Naive thymus-derived CD4-positive, alpha-beta T cell (primary cell): Measurements from ENCODE around the gene KDM4C. TPM values are rescaled to one million over a fixed set of nuclear protein-coding genes. Genes with fewer than 3 reads are reported as not detected.
A peak's percentile ranks its signal among the peaks of the same experiment; 100 is the strongest.

Source experiments
- ATAC-seq: fragments of 150-1000 bp; cut with Tn5 transposase; 2 replicates; pipeline ENCODE4 v1.10.0; 2021; ENCODE audit warnings: mild to moderate bottlenecking, moderate library complexity
- CTCF ChIA-PET: fragments of 350-600 bp; sonication (Branson Sonifier 250); formaldehyde crosslinking; loops from one replicate; lab custom pipeline; 2021; ENCODE audit warnings: antibody characterized with exemption; lab: Charles Lee
- POLR2A ChIA-PET: fragments of 350-600 bp; sonication (Branson Sonifier 250); formaldehyde crosslinking; loops from one replicate; lab custom pipeline; 2021; ENCODE audit warnings: antibody characterized with exemption, inconsistent platforms; lab: Charles Lee
- DNase-seq, 9 donors: peaks; one replicate each; pipeline versions ENCODE4 v3.0.0 to v3.0.0-alpha.2; 2020 to 2022; ENCODE audit warnings: mixed read lengths in 1 of 9
- H3K27ac ChIP-seq: one replicate; pipeline ENCODE4 v1.7.0; 2013; ENCODE audit warnings: mild to moderate bottlenecking, low read depth, low read length, moderate library complexity
- H3K27me3 ChIP-seq, 2 donors: one replicate each; pipeline ENCODE4 v1.7.0; 2013; ENCODE audit warnings: low read length in 2 of 2, mild to moderate bottlenecking in 2 of 2, moderate library complexity in 2 of 2; ENCODE audit not compliant: control insufficient read depth in 2 of 2, insufficient read depth in 2 of 2
- H3K36me3 ChIP-seq, 3 experiments: 1 replicate in 2 of 3; 2 replicates in 1 of 3; pipeline ENCODE4 v1.7.0; 2013; ENCODE audit warnings: low read length in 3 of 3, mild to moderate bottlenecking in 3 of 3, moderate library complexity in 1 of 3; ENCODE audit not compliant: insufficient read depth in 3 of 3, control insufficient read depth in 2 of 3
- H3K4me1 ChIP-seq, 2 donors: one replicate each; pipeline ENCODE4 v1.7.0; 2013; ENCODE audit warnings: low read length in 2 of 2, mild to moderate bottlenecking in 2 of 2, moderate library complexity in 1 of 2; ENCODE audit not compliant: control insufficient read depth in 2 of 2, insufficient read depth in 2 of 2
- H3K4me3 ChIP-seq: 2 replicates; pipeline ENCODE4 v1.7.0; 2013; ENCODE audit warnings: mild to moderate bottlenecking, low read length
- H3K9me3 ChIP-seq, 3 experiments: 1 replicate in 2 of 3; 2 replicates in 1 of 3; pipeline ENCODE4 v1.7.0; 2013; ENCODE audit warnings: low read length in 3 of 3; ENCODE audit not compliant: control insufficient read depth in 2 of 3
- H3K27ac Mint-ChIP-seq, 9 donors: one replicate each; pipeline ENCODE4 v1.8.0; 2020 to 2022; ENCODE audit warnings: mixed read lengths in 9 of 9, mild to moderate bottlenecking in 8 of 9, moderate library complexity in 5 of 9, inconsistent platforms in 2 of 9
- H3K27me3 Mint-ChIP-seq, 5 donors: one replicate each; pipeline ENCODE4 v1.8.0; 2021 to 2022; ENCODE audit warnings: mixed read lengths in 5 of 5, mild to moderate bottlenecking in 1 of 5
- H3K36me3 Mint-ChIP-seq, 5 donors: one replicate each; pipeline ENCODE4 v1.8.0; 2020 to 2022; ENCODE audit warnings: mixed read lengths in 5 of 5, mild to moderate bottlenecking in 3 of 5, inconsistent platforms in 1 of 5
- H3K4me1 Mint-ChIP-seq, 7 donors: one replicate each; pipeline ENCODE4 v1.8.0; 2020 to 2022; ENCODE audit warnings: mixed read lengths in 7 of 7, mild to moderate bottlenecking in 3 of 7, inconsistent platforms in 1 of 7
- H3K4me3 Mint-ChIP-seq, 10 donors: one replicate each; pipeline ENCODE4 v1.8.0; 2020 to 2022; ENCODE audit warnings: mild to moderate bottlenecking in 10 of 10, mixed read lengths in 10 of 10, moderate library complexity in 6 of 10, inconsistent platforms in 2 of 10
- H3K9me3 Mint-ChIP-seq, 11 donors: one replicate each; pipeline ENCODE4 v1.8.0; 2020 to 2022; ENCODE audit warnings: mixed read lengths in 11 of 11, mild to moderate bottlenecking in 4 of 11, inconsistent platforms in 1 of 11, moderate library complexity in 1 of 11
- intact Hi-C, 2 donors: fragments of 100-400 bp; cut with micrococcal nuclease; formaldehyde crosslinking; loops; one replicate each; pipeline ENCODE4 v1.15.1; 2023
- polyA plus RNA-seq, 2 donors: library from polyadenylated mRNA; unstranded; fragments of 300-500 nt; fragmentation: Illumina TruSeq; gene quantifications; one replicate each; pipeline ENCODE4 v1.2.3, GENCODE V29; 2021
- total RNA-seq, 6 experiments: library from RNA in 5 of 6; stranded (reverse) in 5 of 6; gene quantifications; 1 replicate in 5 of 6; 2 replicates in 1 of 6; pipeline ENCODE4 v1.2.3 and lab custom pipeline; 2021 to 2026

KDM4C gene
- total and polyA plus RNA-seq, 7 experiments from 2014 or later, result 38.5 to 100 (median 91.3) TPM

DNA sequence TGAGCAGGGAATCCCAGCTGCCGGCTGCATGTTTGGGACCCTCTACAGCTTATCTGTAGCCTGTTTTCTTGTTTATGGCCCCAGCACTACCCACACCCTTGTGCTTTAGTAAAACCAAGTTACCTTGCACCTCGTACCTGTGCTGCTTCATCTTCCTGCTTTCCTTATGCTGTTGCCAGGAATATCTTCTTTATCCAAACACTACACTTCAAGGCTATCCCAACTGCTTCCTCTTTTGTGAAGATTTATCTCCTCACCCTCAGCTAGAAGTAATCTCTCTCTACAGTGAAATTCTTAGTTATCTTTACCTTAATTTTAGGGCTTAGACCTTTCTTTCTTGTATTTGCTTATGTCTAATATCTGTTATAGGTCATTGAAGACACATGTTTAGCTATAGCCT, 171.1 kb downstream of the KDM4C start:
- CTCF ChIA-PET, result interaction anchor here (1.1 kb wide), 1 partner anchor 11 kb away, joined by 3 read pairs; no protein-coding TSS in a partner anchor
- intact Hi-C loops, result no loop called here
- no peak for DNase-seq

GRCh38 chr9:6929441-6930215, 171.9 kb downstream of the KDM4C start:
- ChIA-PET CTCF (no interaction called here), POLR2A (no interaction called here)
- Histone ChIP-seq H3K4me3 (no peak overlapping the region), H3K27ac (no peak overlapping the region), H3K27me3 (no peaks in the 10 kb centered on the region), H3K9me3 (no peaks in the 10 kb centered on the region), H3K36me3 (no peaks in the 10 kb centered on the region), H3K4me1 (no peaks in the 10 kb centered on the region)
- no peak for DNase-seq
- no peak for ATAC-seq
- peak overlapping the region in 1 of 9 donors; percentile 17 for H3K27ac Mint-ChIP-seq
- peaks cover 6 to 53% (median 35%) of the 10 kb centered on the region in 7 donors for H3K4me1 Mint-ChIP-seq
- peaks cover 0 to 3% (median 0%) of the 10 kb centered on the region in 11 donors for H3K9me3 Mint-ChIP-seq
- H3K36me3 Mint-ChIP-seq, result peaks cover 6 to 48% (median 23%) of the 10 kb centered on the region in 5 donors
- intact Hi-C loops, result no loop called here
- H3K4me3 Mint-ChIP-seq, result no peak overlapping the region
- no peaks in the 10 kb centered on the region for H3K27me3 Mint-ChIP-seq

More for the DNA sequence above, 171.1 kb downstream of the KDM4C start:
- Mint-ChIP-seq H3K4me1 (peaks cover 6 to 57% (median 35%) of the 10 kb centered on the region in 7 donors), H3K4me3 (no peak overlapping the region), H3K27ac (peak overlapping the region in 2 of 9 donors; percentile 17 to 27), H3K27me3 (no peaks in the 10 kb centered on the region), H3K36me3 (peaks cover 6 to 48% (median 28%) of the 10 kb centered on the region in 5 donors), H3K9me3 (peaks cover 0 to 3% (median 0%) of the 10 kb centered on the region in 11 donors)
- Histone ChIP-seq H3K36me3 (no peaks in the 10 kb centered on the region), H3K27me3 (no peaks in the 10 kb centered on the region), H3K4me1 (no peaks in the 10 kb centered on the region), H3K27ac (no peak overlapping the region), H3K4me3 (no peak overlapping the region), H3K9me3 (no peaks in the 10 kb centered on the region)
- ATAC-seq, result no peak
- POLR2A ChIA-PET, result no interaction called here

DNA sequence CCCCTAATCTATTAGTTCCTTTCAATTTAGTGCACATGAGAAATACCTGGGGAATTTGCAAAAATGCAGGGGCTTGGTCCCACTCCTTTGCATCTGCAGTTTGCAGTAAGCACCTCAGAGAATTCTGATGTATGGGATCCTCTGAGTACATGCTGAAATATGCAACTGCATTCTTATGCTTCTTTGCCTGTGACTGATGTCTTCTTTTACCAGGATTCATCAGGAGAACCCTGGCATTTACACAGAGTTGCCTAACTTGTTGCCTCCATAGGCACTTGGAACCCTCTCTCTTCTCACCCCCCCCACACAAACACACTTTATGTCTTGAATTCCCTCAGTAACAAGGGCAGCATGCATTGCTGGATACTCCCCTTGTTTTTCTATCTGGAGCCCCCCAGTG, 173.1 kb downstream of the KDM4C start:
- Mint-ChIP-seq H3K4me1 (peaks cover 6 to 47% (median 29%) of the 10 kb centered on the region in 7 donors), H3K27me3 (no peaks in the 10 kb centered on the region), H3K27ac (no peak overlapping the region), H3K9me3 (peaks cover 0 to 3% (median 0%) of the 10 kb centered on the region in 11 donors), H3K4me3 (no peak overlapping the region), H3K36me3 (peaks cover 6 to 49% (median 26%) of the 10 kb centered on the region in 5 donors)
- Histone ChIP-seq H3K36me3 (no peaks in the 10 kb centered on the region), H3K4me3 (no peak overlapping the region), H3K27me3 (no peaks in the 10 kb centered on the region), H3K9me3 (no peaks in the 10 kb centered on the region), H3K4me1 (no peaks in the 10 kb centered on the region), H3K27ac (no peak overlapping the region)
- intact Hi-C loops, result no loop called here
- POLR2A ChIA-PET, result no interaction called here
- CTCF ChIA-PET, result no interaction called here
- ATAC-seq (no peak), DNase-seq (no peak)

DNA sequence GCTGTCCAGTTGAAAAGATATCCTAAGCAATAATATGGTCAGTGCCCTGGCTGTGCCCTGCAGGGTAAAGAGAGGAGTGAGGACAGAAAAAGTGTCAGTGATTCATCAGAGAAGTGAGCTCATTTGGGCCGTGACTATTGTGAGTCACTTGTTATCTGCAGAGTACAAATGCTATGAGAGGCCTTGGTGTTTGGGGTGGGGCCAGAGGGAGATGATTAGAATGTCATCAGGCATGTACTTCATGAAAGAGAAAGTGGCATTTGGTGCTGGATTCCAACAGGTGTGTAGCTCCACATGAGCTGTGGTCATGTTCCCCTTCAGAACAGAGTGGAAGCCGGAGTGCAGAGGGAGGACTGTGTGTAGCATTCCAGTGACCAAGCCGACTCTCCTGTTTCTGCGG, 174.1 kb downstream of the KDM4C start:
- Histone ChIP-seq H3K9me3 (no peaks in the 10 kb centered on the region), H3K27me3 (no peaks in the 10 kb centered on the region), H3K27ac (no peak overlapping the region), H3K36me3 (no peaks in the 10 kb centered on the region), H3K4me1 (no peaks in the 10 kb centered on the region), H3K4me3 (no peak overlapping the region)
- no peak for ATAC-seq
- Mint-ChIP-seq H3K36me3 (peaks cover 6 to 47% (median 23%) of the 10 kb centered on the region in 5 donors), H3K27ac (peak overlapping the region in 2 of 9 donors; percentile 29 to 74), H3K4me1 (peaks cover 6 to 45% (median 25%) of the 10 kb centered on the region in 7 donors), H3K4me3 (no peak overlapping the region), H3K27me3 (no peaks in the 10 kb centered on the region), H3K9me3 (peaks cover 0 to 3% (median 0%) of the 10 kb centered on the region in 11 donors)
- no peak for DNase-seq
- POLR2A ChIA-PET, result no interaction called here
- CTCF ChIA-PET, result no interaction called here
- intact Hi-C loops, result no loop called here

- DNase-seq (no peak), ATAC-seq (no peak)
- Histone ChIP-seq H3K4me3 (no peak overlapping the region), H3K4me1 (no peaks in the 10 kb centered on the region), H3K36me3 (no peaks in the 10 kb centered on the region), H3K27me3 (no peaks in the 10 kb centered on the region), H3K27ac (no peak overlapping the region), H3K9me3 (no peaks in the 10 kb centered on the region)
- Mint-ChIP-seq H3K4me3 (no peak overlapping the region), H3K27me3 (no peaks in the 10 kb centered on the region), H3K36me3 (peaks cover 0 to 44% (median 10%) of the 10 kb centered on the region in 5 donors), H3K4me1 (peaks cover 3 to 41% (median 18%) of the 10 kb centered on the region in 7 donors), H3K9me3 (peaks cover 0 to 3% (median 0%) of the 10 kb centered on the region in 11 donors), H3K27ac (no peak overlapping the region)
- ChIA-PET POLR2A (no interaction called here), CTCF (interaction anchor here (1.1 kb wide), 1 partner anchor 11 kb away, joined by 3 read pairs; no protein-coding TSS in a partner anchor)
- intact Hi-C loops, result no loop called here
These were observed 178.3 kb downstream of the KDM4C start for GRCh38 chr9:6936103-6936502.

DNA sequence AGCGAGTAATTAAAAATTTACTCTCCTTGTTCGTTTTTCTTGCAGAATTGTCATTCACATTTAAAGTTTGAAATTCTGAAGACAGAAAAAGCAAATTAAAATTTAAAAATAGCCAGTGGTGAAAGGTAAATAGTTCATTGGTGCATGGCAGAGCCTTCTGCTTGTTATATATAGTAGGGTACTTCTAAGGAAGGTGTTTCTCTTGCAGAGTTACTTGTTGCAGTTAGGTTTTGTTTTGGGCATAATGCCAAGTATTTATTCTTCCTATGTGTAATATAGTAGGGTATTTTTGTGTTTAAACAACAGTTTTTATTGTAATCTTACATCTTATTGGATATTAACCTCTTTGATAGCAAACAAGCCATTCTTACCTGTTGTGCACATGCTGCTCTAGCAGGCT, 179.4 kb downstream of the KDM4C start:
- intact Hi-C loops, result no loop called here
- CTCF ChIA-PET, result no interaction called here

More for the DNA sequence above, 179.4 kb downstream of the KDM4C start:
- Mint-ChIP-seq H3K4me1 (peaks cover 5 to 45% (median 29%) of the 10 kb centered on the region in 7 donors), H3K9me3 (peaks cover 0 to 3% (median 0%) of the 10 kb centered on the region in 11 donors), H3K36me3 (peaks cover 0 to 51% (median 18%) of the 10 kb centered on the region in 5 donors), H3K27me3 (no peaks in the 10 kb centered on the region), H3K4me3 (no peak overlapping the region), H3K27ac (no peak overlapping the region)
- H3K27ac ChIP-seq, result no peak overlapping the region
- no peak overlapping the region for H3K4me3 ChIP-seq
- ATAC-seq (no peak), DNase-seq (no peak)
- H3K9me3 ChIP-seq, result no peaks in the 10 kb centered on the region
- peaks cover 0 to under 1% (median 0%) of the 10 kb centered on the region in 3 experiments for H3K36me3 ChIP-seq
- POLR2A ChIA-PET, result no interaction called here
- H3K27me3 ChIP-seq, result no peaks in the 10 kb centered on the region
- H3K4me1 ChIP-seq, result no peaks in the 10 kb centered on the region
